ENCODE measurements around the gene ANO1.
"Not testable (repeated sequence)": the region's sequence is repeated elsewhere in the genome, so short reads cannot be mapped to it uniquely, and the experiment has no call there.

ANO1 gene

DNA sequence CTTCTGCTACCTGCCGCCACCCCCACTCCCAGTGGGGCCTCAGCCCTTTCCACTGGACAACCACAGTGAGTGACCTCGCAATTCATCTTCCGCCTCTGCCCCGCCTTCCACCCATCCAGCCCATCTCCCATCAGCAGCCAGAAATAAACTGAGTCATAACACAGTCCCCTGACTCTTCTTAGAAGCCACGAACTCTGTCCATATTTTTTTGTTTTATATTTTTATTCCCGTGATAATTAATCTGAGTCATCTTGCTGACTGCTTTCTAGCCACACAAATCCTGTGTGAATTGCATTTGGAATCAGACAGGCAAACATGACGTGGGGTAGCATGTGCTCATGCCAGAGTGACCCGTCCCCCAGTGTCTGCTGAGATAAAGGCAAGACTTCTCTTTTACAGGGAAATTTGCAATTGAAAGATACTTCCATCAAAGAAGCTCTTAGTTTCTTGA lies 132.0 kb downstream of the ANO1 start:
- peak; percentile 38 for DNase-seq (ENCODE audit: low spot score)

DNA sequence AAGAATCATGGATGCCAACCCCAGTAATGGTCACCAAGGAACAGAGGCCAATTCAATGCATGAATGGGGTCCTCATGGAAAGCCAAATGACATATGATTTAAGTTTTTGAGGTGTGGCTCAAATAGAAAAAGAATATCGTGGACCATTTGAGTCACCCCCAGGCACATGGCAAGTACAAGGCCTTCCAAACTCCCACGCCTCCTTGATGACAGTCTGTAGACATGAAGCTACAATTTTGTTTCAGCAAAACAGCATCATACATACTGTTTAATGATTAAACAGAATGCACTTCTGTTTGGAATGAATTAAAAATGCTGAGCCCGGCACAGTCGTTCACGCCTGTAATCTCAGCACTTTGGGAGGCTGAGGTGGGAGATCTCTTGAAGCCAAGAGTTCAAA lies 132.4 kb downstream of the ANO1 start:
- no peak for DNase-seq (ENCODE audit: low spot score)

DNA sequence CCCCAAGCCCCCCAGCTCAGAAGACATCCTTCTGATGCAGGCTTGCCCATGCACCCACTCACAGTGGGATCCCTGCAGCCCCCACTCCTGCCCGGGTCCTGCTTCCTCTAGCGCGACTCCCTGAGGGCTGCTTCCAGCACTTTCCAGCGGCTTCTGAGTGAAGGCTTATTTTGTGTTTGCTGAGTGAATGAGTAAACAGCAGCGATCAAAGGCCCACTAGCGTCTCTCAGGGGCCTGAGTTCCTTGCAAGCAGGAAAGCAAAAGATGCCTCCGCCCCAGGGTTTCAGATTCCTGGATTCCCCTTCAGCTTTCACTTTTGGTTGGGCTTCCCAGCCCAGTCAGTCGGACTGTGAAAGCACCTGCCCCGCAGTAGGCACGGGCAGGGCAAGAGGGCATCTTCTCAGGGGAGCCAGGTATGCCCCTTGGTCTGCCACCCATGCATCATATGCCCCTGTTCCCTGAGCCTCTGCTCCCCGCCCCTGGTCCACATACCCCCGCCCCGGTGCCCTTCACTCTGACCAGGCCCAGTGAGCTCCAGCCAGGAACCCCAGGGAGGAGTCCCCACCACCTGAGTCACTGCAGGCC lies 134.2 kb downstream of the ANO1 start:
- no peak for DNase-seq (ENCODE audit: low spot score)

DNA sequence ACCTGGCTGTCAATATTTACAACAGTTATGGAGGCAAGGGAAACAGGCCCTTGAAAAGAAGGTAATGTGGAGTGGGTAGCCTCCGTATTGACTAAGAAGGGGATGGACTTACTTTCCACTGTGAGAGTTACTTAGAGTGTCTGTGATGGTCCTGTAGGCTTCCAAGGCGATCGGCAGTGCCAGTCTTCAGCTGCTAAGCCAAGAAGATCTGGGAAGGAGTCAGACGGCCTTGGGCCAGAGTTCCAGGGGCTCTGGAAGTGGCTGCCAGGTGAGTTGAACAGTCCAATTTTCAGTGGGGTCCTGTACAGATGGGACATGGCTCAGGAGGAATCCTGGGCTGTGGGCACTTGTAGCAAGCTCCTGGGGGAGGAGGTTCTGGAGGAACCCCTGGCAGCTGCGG lies 139.3 kb downstream of the ANO1 start:
- not testable (repeated sequence) for DNase-seq (ENCODE audit: low spot score)

DNA sequence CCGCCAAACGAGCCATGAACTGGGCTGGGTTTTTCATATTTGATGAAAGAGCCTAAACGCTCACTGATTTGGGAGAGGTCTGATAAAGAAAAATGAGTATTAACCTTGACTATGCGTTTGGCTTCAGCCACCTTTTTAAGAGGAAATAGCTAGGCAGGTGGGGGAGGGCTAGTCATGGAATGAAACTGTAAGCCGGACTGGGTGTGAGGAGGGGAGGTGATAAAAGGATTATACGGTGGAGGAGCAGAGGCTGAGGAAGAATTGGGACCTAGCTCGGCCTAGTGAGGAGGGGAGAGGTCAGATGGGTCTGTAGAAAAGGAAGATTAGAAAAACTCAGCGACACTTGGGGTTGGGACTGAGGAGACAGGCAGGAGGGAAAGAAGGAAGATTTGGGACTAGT lies 140.0 kb downstream of the ANO1 start:
- not testable (repeated sequence) for DNase-seq (ENCODE audit: low spot score)

DNA sequence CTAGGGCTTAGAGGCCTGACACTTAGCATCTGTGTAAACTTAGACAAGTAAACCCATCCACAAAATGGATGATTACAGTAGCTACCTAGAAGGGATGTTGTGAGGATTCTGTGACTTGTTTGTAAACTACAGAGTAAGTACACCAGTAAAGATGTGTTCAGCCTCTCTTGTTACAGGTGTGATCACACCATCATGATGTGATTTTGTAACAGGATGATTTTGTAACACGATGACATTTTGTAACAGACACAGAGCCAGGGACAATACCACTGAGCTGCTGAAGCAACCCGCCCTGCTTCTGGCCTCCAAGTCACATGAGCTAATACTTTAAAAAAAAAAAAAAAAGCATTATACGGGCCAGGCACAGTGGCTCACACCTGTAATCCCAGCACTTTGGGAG lies 142.0 kb downstream of the ANO1 start:
- no peak for DNase-seq (ENCODE audit: low spot score)

DNA sequence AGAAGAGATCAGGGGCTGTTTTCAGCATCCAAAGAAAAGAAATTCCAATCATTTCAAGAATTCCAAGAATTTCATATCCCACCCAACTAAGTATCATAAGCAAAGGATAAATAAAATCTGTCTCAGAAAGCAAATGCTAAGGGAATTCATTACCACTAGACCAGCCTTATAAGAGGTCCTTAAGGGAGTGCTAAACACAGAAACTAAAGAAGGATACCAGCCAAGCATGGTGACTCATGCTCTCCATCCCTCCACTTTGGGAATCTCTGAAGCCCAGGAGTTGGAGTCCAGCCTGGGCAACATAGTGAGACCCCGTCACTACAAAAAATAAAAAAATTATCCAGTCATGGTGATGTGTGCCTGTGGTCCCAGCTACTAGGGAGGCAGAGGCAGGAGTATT lies 142.8 kb downstream of the ANO1 start:
- DNase-seq (ENCODE audit: low spot score): no peak

DNA sequence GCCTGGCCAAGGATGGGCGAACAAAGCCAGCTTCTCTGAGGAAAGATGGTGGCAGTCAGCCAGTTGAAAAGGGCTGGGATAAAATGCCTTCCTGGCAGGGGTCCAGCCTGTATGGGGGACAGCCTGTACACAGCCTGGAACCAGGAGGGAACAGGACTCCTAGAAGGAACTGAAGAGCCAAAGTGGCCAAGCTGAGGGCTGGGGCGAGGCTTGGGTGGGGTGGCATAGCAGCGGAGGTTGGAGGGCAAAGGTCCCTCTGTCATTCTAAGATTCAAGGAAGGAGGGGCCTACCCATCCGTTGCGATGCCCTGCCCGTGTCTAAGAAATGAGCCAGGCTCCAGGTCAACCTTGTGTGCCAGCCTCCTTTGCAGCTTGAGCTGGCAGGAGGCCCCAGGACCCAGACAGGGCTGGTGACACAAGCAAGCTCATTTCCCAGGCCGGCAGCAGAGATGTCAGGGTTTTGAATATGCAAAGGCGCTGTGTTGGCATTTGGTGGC lies 147.6 kb downstream of the ANO1 start:
- no peak for DNase-seq (ENCODE audit: low spot score)

DNA sequence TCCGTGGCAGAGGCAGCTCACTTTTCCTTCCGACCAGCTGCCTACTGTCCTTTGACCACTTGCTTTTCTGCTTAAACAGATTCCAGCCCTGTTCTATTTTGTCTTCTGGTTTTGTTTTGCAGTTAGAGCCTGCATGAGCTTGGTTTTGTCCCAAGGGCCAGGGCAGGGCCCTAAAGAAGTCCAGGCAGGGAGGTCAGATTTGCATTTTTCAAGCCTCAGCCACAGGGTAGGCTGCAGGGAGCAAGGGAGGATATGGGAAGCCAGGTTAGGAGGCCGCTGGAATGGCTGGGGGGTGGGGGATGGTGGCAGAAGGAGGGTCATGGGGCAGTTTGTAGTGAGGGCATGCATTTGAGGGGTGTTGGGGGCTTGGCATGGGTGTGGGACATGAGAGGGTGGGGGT lies 148.1 kb downstream of the ANO1 start:
- no peak for DNase-seq (ENCODE audit: low spot score)

DNA sequence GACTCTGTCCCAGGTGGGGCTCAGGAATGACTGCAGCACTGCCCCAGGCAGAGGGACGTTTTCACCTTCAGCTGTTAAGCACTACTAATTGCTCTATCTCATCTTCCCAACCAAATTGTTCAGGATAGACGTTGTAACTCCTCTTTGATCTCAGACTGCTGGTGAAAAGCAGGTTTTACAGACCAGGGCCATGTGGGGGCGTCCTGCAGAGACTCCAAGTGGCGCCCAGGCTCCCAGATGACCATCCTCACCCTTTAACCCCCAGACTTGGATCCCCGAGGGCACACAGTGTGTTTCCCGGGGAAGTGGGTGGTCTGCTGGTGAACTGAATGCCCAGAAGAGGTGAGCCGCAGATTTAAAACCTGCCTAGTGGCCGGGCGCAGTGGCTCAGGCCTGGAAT lies 148.8 kb downstream of the ANO1 start:
- DNase-seq (ENCODE audit: low spot score): no peak

DNA sequence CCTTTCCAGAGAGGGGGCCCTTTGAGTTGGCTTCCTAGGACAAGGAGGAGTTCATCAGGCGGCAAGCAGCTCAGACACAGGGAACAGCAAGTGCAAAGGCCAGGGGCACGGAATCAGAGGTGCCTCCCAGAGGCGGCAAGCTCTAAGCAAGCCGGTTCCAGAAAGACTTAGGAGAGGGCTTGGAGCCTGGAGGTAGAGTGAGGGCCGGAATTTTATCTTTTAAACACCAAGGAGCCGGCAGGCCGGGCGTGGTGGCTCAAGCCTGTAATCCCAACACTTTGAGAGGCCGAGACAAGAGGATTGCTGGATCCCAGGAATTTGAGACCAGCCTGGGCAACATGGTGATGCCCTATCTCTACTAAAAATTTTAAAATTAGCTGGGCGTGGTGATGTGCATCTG lies 151.6 kb downstream of the ANO1 start:
- DNase-seq (ENCODE audit: low spot score): no peak

DNA sequence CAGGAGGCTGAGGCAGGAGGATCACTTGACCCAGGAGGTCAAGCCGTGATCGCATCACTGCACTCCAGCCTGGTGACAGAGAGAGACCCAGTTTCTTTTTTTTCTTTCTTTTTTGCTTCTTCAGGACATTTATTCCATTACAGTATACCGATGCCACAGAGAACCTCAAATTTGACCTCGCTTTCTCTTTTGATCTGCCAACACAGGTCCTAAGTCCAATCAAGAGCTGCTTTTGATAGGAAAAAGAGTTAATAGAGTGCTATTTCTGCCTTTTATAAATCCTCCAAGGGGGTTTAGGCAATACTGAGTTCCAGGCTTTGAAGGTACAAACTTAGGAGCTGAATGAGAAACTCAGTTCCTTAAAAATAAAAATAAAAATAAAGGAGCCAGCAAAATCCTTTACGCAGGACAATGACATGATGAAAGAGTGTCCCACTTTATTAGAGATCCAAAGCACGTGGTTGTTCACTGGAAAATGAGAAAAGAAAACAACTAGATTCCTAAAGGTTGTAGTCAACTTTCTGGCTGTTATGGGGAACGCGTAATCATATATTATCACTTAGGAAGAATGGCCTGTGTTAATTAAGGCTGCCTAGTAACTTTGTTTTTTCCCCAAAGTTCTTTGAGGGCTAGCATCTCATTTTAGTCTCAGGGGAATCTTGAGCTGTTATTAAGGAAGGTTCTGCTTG lies 152.2 kb downstream of the ANO1 start:
- DNase-seq (ENCODE audit: low spot score): no peak

DNA sequence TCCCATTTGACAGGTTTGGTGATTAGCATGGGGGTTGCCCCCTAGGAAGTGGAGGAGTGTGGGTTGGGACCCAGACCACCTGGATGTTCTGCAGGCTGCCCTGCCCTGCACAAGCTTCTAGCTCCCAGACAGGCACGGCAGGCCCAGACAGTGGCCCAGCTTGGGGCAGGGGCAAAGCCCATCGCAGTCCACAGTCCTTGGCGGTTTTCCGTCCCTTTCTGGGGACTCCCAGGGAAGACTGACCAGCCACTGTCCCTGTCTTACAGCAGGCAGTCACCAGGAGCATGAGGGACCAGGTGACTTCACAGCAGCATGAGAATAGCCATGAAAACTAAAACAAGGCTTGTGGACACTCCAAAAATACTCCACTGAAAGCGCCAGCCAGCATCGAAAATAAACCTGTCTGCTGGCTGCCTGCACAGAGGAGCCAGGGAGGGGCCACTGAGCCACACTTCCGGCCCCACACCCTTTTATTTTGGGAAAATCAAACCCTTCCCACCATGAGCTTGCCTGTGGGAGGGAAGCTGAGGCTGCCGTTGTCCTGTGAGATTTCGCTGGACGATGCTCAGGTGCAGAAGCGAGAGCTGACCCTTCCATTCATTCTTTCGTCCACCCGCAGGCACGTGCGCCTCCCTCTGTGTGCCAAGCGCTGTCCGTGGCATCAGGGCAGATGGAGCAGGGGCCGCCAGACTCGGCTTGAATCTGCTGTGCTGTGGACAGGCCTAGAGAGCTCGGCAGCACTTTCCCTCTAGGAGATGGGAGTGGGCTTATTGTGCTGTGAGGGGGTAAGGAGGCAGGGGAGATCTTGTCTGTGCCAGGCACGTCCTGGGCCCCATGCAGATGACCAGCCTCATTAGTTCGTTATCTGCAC lies 153.0 kb downstream of the ANO1 start:
- no peak for DNase-seq (ENCODE audit: low spot score)

DNA sequence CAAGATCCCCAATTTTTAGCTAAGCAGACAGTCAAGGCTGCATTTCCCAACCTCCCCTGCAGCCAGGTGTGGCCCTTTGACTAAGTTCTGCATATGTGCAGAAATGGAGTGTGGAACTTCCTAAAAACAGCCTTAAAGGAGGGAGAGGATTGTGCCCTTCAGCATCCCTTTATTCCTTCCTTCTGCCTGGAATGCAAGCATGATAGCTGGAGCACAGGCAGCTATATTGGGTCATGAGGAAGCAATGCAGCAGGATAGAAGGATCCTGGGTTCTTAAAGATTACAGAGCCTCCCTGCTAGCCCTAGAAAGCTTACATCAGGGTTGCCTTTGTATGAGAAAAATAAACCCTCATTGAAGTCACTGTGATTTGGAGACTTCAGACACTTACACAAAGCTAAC lies 154.9 kb downstream of the ANO1 start:
- no peak for DNase-seq (ENCODE audit: low spot score)

DNA sequence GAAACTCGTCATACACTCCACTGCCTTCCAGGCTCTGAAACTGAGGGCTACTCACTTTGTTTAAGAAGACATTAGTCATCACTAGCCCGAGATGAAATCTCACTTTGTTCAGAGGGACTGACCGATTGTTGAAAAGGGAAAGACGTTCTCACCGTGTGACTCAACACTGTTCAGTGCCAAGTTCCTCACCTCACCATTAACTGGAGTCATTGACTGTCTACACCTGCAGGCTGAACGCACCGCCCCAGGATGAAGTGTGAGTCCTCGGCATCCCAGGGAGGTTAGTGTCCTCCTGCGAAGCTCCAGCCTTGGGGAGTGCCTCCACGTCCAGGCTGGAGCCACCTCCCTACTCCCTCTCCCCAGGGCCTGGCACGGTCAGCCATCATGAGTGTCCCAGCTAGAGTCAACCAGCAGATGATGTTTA lies 155.4 kb downstream of the ANO1 start:
- peak; percentile 92 for DNase-seq (ENCODE audit: low spot score)

DNA sequence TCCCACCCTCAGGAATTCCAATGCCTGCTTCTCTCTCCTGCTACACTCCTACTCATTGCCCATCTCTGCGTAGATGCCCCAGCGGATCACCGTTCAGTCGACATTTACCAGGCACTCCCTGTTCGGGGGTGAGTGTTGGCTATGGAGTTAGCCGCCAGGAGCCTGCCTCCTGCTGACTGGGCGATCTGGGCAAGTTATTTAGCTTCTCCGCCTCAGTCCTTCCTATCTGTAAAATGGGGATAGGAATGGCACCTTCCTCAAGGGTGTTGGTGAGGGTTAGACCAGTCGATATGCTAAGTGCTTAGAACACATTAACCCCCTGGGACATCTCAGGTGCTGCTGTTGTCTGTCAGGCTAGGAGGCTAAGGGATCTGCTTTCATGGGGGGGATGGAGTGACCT lies 155.8 kb downstream of the ANO1 start:
- no peak for DNase-seq (ENCODE audit: low spot score)
